SK-N-DZ (cell line): ENCODE measurements around the gene ABHD10.

Experiments
- DNase-seq: peaks from one replicate; pipeline ENCODE4 v3.0.0-alpha.2; 2015; ENCODE audit warnings: low spot score

The ABHD10 gene

GRCh38 chr3:112000966-112001365 is 22.1 kb downstream of the ABHD10 start:
- DNase-seq: no peak

- no peak for DNase-seq
Measured at GRCh38 chr3:112001526-112001925, 22.7 kb downstream of the ABHD10 start.

GRCh38 chr3:112002096-112002971 is 23.5 kb downstream of the ABHD10 start:
- no peak for DNase-seq

GRCh38 chr3:112003321-112004080 is 24.7 kb downstream of the ABHD10 start:
- DNase-seq: no peak

GRCh38 chr3:112004187-112004586 is 25.4 kb downstream of the ABHD10 start:
- DNase-seq: no peak

- no peak for DNase-seq
Measured at GRCh38 chr3:112004669-112005068, 25.8 kb downstream of the ABHD10 start.

GRCh38 chr3:112005091-112005672 is 26.4 kb downstream of the ABHD10 start:
- DNase-seq: no peak

- no peak for DNase-seq
Measured at GRCh38 chr3:112007633-112008032, 28.8 kb downstream of the ABHD10 start.

- no peak for DNase-seq
Measured at GRCh38 chr3:112009670-112010069, 30.8 kb downstream of the ABHD10 start.

- no peak for DNase-seq
Measured at GRCh38 chr3:112010636-112011035, 31.8 kb downstream of the ABHD10 start.

GRCh38 chr3:112011376-112011940 is 32.6 kb downstream of the ABHD10 start:
- DNase-seq: no peak

- no peak for DNase-seq
Measured at GRCh38 chr3:112012205-112012992, 33.6 kb downstream of the ABHD10 start.

- no peak for DNase-seq
Measured at GRCh38 chr3:112013058-112013783, 34.4 kb downstream of the ABHD10 start.

GRCh38 chr3:112013784-112014143 is 34.9 kb downstream of the ABHD10 start:
- DNase-seq: no peak

- no peak for DNase-seq
Measured at GRCh38 chr3:112017091-112017490, 38.3 kb downstream of the ABHD10 start.

GRCh38 chr3:112018712-112019111 is 39.9 kb downstream of the ABHD10 start:
- no peak for DNase-seq

- no peak for DNase-seq
Measured at GRCh38 chr3:112019716-112020115, 40.9 kb downstream of the ABHD10 start.

- no peak for DNase-seq
Measured at GRCh38 chr3:112020674-112021085, 41.9 kb downstream of the ABHD10 start.

GRCh38 chr3:112027142-112027541 is 48.3 kb downstream of the ABHD10 start:
- DNase-seq: no peak

GRCh38 chr3:112027826-112028225 is 49.0 kb downstream of the ABHD10 start:
- peak; percentile 11 for DNase-seq

- DNase-seq: no peak
Measured at GRCh38 chr3:112030901-112031300, 52.1 kb downstream of the ABHD10 start.
